ENCODE measurements around the gene ASTN2. TPM values are rescaled to one million over a fixed set of nuclear protein-coding genes. Genes with fewer than 3 reads are reported as not detected.
"Not testable (repeated sequence)": the region's sequence is repeated elsewhere in the genome, so short reads cannot be mapped to it uniquely, and the experiment has no call there.

ASTN2 gene
- total and polyA plus RNA-seq, 12 donors = 1.9 to 11.1 (median 4.0) TPM

DNA sequence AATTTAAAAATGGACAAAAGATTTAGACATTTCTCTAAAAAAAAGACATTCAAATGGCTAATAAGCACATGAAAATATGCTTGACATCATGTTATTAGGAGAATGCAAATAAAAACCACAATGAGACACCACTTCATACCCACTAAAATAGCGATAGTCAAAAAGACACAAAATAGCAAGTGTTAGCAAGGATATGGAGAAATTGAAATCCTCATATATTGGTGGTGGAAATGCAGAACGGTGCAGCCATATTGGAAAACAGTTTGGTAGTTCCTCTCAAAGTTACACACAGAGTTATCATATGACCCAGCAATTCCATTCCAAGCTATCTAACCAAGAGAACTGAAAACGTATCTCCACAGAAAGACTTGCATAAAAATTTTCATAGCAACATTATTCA is 955.3 kb downstream of the ASTN2 start:
- DNase-seq (no peak), ATAC-seq (no peak)
- WGBS, 2 donors = 88 to 91% methylated on average over 3 of the region's 3 CpGs
- TF ChIP-seq CTCF (IDR thresholded peaks at IDR 0.05) = no peak
- H3K9me3 ChIP-seq = peaks cover 0 to 21% (median 5%) of the 10 kb centered on the region in 11 donors
- intact Hi-C loops (cut with DNase I) = no loop called here
- H3K27ac ChIP-seq = no peak overlapping the region
- H3K4me1 ChIP-seq = no peaks in the 10 kb centered on the region
- no peaks in the 10 kb centered on the region for H3K36me3 ChIP-seq
- no peaks in the 10 kb centered on the region for H3K27me3 ChIP-seq
- H3K4me3 ChIP-seq = no peak overlapping the region

DNA sequence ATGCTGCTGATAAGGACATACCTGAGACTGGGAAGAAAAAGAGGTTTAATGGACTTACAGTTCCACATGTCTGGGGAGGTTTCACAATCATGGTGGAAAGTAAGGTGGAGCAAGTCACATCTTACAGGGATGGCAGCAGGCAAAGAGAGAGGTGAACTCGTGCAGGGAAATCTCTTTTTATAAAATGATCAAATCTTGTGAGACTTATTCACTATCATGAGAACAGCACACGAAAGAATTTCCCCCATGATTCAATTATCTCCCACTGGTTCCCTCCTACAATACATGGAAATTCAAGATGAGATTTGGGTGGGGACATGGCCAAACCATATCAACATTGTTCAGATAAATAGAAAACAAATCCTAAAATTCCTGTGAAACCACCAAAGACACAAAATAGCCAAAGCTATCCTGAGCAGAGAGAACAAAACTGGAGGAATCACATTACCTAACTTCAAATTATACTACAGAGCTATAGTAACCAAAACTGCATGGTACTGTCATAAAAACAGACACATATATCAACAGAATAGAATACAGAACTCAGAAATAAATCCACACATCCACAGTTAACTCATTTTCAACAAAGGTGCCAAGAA is 958.3 kb downstream of the ASTN2 start:
- no peaks in the 10 kb centered on the region for H3K4me1 ChIP-seq
- TF ChIP-seq CTCF (IDR thresholded peaks at IDR 0.05) = no peak
- H3K4me3 ChIP-seq = no peak overlapping the region
- no peak overlapping the region for H3K27ac ChIP-seq
- WGBS, 2 donors = 89 to 96% methylated on average over 2 of the region's 2 CpGs
- no peaks in the 10 kb centered on the region for H3K36me3 ChIP-seq
- H3K27me3 ChIP-seq = no peaks in the 10 kb centered on the region
- peaks cover 0 to 21% (median 5%) of the 10 kb centered on the region in 11 donors for H3K9me3 ChIP-seq
- intact Hi-C loops (cut with DNase I) = no loop called here
- ATAC-seq (no peak), DNase-seq (no peak)

DNA sequence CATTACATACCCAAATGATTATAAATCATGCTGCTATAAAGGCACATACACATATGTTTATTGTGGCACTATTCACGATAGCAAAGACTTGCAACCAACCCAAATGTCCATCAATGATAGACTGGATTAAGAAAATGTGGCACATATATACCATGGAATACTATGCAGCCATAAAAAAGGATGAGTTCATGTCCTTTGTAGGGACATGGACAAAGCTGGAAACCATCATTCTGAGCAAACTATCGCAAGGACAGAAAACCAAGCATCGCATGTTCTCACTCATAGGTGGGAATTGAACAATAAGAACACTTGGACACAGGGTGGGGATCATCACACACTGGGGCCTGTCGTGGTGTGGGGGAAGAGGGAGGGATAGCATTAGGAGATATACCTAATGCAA is 960.3 kb downstream of the ASTN2 start:
- peaks cover 0 to 21% (median 5%) of the 10 kb centered on the region in 11 donors for H3K9me3 ChIP-seq
- H3K36me3 ChIP-seq; DNase-seq; H3K27ac ChIP-seq; H3K4me3 ChIP-seq; ATAC-seq; H3K27me3 ChIP-seq; H3K4me1 ChIP-seq; intact Hi-C loops (cut with DNase I): not testable (repeated sequence)
- WGBS, 2 donors = 98% methylated on average over 4 of the region's 4 CpGs

- peaks cover 0 to 21% (median 5%) of the 10 kb centered on the region in 11 donors for H3K9me3 ChIP-seq
- H3K27ac ChIP-seq = no peak overlapping the region
- 98 to 100% methylated on average over 1 of the region's 1 CpG for whole genome bisulfite sequencing, 2 donors
- peaks cover 0 to 4% (median 0%) of the 10 kb centered on the region in 9 donors for H3K4me1 ChIP-seq
- DNase-seq (no peak), ATAC-seq (no peak)
- intact Hi-C loops (cut with DNase I) = no loop called here
- H3K36me3 ChIP-seq = no peaks in the 10 kb centered on the region
- TF ChIP-seq CTCF (IDR thresholded peaks at IDR 0.05) = no peak
- no peaks in the 10 kb centered on the region for H3K27me3 ChIP-seq
- H3K4me3 ChIP-seq = no peak overlapping the region
These were observed 961.1 kb downstream of the ASTN2 start for GRCh38 chr9:116453785-116454184.

DNA sequence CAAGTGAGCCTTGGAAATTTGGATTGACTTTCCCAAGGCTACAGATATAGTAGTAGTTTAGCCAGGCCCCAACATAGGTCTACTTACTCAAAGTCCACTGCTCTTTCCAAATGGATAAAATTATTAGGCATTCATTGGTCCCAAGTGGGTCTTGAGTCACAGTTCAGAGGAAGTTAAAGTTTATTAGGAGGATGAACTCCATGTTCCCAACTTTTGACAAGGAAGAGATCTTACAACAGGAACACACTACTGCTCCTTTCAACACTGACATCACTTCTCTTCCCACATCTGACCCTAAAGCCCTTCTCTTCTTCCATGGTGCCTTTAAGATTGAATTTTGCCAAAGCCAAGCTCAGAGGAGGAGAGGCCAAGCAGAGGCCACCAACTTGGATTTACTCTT is 962.2 kb downstream of the ASTN2 start:
- H3K27ac ChIP-seq = no peak overlapping the region
- DNase-seq (no peak), ATAC-seq (peak in 3 of 8 donors; percentile 37 to 71 (median 49))
- intact Hi-C loops (cut with DNase I) = no loop called here
- no peak overlapping the region for H3K4me3 ChIP-seq
- TF ChIP-seq CTCF (IDR thresholded peaks at IDR 0.05) = no peak
- H3K4me1 ChIP-seq = peaks cover 0 to 9% (median 0%) of the 10 kb centered on the region in 9 donors
- no peaks in the 10 kb centered on the region for H3K36me3 ChIP-seq
- H3K27me3 ChIP-seq = no peaks in the 10 kb centered on the region
- H3K9me3 ChIP-seq = peaks cover 0 to 19% (median 5%) of the 10 kb centered on the region in 11 donors
